Measurements from ENCODE around the gene MPPED1.

Gene MPPED1

DNA sequence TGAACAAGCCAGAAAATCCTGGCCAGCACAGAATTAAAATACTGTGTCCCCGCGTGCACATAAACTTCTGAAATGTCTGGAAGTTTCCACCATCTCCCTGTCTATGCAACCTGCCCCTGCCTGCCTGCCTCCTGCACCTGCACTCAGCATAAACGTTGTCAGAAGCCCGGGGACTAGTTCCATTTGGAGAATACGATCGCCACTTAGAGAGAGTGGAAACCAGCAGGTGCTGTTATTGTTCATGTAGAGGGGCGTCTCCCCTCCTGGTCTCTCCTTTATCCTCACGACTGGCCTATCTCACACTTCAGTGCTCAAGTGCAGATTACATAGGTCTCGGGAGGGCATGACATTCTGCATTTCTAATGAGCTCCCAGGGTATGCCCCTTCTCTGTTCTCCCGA, 35.6 kb downstream of the MPPED1 start:
- H3K27ac Mint-ChIP-seq: no peak overlapping the region
- no peaks in the 10 kb centered on the region for H3K4me1 Mint-ChIP-seq
- DNase-seq: no peak
- CTCF ChIA-PET: no interaction called here
- no peaks in the 10 kb centered on the region for H3K9me3 Mint-ChIP-seq
- peaks cover 5% of the 10 kb centered on the region for H3K27me3 Mint-ChIP-seq
- no peak overlapping the region for H3K4me3 Mint-ChIP-seq
- H3K36me3 Mint-ChIP-seq: no peaks in the 10 kb centered on the region

DNA sequence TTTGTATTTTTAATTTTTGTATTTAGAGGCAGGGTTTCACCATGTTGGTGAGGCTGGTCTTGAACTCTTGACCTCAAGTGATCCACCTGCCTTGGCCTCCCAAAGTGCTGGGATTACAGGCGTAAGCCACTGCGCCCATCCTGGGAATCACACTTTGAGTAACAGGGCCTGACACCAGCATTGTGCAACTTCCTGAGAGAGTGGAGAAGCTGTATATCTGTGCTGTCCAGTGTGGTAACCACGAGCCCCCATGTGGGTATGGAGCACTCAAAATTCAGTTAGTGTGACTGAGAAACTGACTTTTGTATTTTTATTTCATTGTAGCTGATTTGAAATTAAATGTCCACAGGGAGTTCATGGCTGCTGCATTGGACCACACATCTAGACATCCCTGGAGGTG, 36.2 kb downstream of the MPPED1 start:
- H3K36me3 Mint-ChIP-seq: no peaks in the 10 kb centered on the region
- no peaks in the 10 kb centered on the region for H3K9me3 Mint-ChIP-seq
- no peak for DNase-seq
- H3K27ac Mint-ChIP-seq: no peak overlapping the region
- peaks cover 5% of the 10 kb centered on the region for H3K27me3 Mint-ChIP-seq
- CTCF ChIA-PET: no interaction called here
- no peak overlapping the region for H3K4me3 Mint-ChIP-seq
- H3K4me1 Mint-ChIP-seq: no peaks in the 10 kb centered on the region

DNA sequence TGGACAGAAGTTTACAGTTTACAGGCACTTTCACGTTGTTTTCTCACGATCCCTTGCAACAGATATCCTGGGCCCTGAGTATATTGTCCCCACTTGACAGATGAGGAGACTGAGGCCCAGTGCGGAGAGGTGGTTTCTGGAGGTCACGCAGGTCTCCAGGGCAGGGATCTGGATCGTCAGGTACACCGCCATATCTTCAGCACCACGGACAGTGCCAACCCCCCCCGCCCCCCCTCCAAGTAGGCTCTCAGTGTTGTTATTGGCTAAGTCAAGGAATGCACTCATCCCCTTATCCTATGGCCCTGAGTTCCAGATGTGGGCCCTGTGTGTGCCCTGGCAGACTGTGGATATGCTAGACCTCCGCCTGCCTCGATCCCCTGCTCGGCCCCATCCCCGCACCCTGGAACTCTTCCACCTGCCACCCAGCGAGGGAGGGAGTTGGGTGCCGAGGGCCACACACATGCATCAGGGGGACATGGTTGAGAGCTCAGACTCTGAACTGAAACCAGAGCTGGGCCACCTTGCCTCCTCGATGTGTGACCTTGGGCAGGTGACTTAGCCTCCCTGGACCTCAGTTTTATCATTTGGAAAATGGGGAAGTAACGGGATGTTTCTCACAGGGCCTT, 37.5 kb downstream of the MPPED1 start:
- no peak for DNase-seq
- no peaks in the 10 kb centered on the region for H3K9me3 Mint-ChIP-seq
- CTCF ChIA-PET: no interaction called here
- no peaks in the 10 kb centered on the region for H3K27me3 Mint-ChIP-seq
- no peaks in the 10 kb centered on the region for H3K36me3 Mint-ChIP-seq
- H3K4me1 Mint-ChIP-seq: no peaks in the 10 kb centered on the region
- H3K4me3 Mint-ChIP-seq: no peak overlapping the region
- no peak overlapping the region for H3K27ac Mint-ChIP-seq

DNA sequence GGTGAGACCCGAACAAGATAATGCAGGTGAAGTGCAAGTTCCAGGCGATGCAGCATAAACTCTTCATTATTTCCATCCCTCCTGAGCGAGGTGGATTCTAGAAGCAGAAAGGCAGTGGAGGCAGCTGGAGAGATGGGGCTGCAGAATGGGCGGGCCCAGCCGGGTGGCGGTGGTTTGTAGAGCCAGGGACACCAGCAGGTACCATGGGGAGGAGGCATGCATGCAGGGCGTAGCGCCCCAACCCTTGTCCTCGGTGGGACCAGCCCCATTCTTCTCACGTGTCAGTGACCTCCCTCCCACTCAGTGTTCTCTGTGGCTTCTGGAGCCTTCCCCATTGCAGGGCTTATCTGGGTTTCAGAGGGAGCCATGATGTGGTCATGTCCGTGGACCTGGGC, 38.0 kb downstream of the MPPED1 start:
- H3K27ac Mint-ChIP-seq: no peak overlapping the region
- no peaks in the 10 kb centered on the region for H3K9me3 Mint-ChIP-seq
- DNase-seq: no peak
- no peaks in the 10 kb centered on the region for H3K27me3 Mint-ChIP-seq
- H3K4me1 Mint-ChIP-seq: no peaks in the 10 kb centered on the region
- no peak overlapping the region for H3K4me3 Mint-ChIP-seq
- H3K36me3 Mint-ChIP-seq: no peaks in the 10 kb centered on the region
- CTCF ChIA-PET: no interaction called here

- no peak overlapping the region for H3K27ac Mint-ChIP-seq
- H3K4me3 Mint-ChIP-seq: no peak overlapping the region
- DNase-seq: no peak
- no peaks in the 10 kb centered on the region for H3K4me1 Mint-ChIP-seq
- no peaks in the 10 kb centered on the region for H3K9me3 Mint-ChIP-seq
- H3K36me3 Mint-ChIP-seq: no peaks in the 10 kb centered on the region
- CTCF ChIA-PET: no interaction called here
- peaks cover 4% of the 10 kb centered on the region for H3K27me3 Mint-ChIP-seq
Observed at GRCh38 chr22:43451371-43452050, 39.7 kb downstream of the MPPED1 start.

DNA sequence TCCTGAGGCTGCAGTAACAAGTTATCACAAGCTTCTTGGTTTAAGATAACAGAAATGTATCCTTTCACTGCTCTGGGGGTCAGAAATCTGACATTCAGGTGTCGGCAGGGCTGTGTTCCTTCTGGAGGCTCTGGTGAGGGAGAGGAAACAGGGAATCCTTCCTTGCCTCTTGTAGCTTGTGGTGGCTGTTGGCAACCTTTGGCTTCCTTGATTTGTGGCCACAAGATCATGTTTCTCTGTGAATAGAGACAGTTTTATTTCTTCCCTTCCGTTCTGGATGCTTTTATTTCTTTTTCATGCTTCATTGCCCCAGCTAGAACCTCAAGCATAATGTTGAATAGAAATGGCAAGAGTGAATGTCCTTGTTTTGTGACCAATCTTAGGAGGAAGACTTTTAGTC, 44.0 kb downstream of the MPPED1 start:
- Mint-ChIP-seq H3K27me3 (peaks cover 4% of the 10 kb centered on the region), H3K4me1 (no peaks in the 10 kb centered on the region), H3K9me3 (no peaks in the 10 kb centered on the region), H3K27ac (no peak overlapping the region), H3K36me3 (no peaks in the 10 kb centered on the region), H3K4me3 (no peak overlapping the region)
- CTCF ChIA-PET: no interaction called here
- no peak for DNase-seq

GRCh38 chr22:43457002-43457401, 45.2 kb downstream of the MPPED1 start:
- DNase-seq: no peak
- no peak overlapping the region for H3K4me3 Mint-ChIP-seq
- no peaks in the 10 kb centered on the region for H3K4me1 Mint-ChIP-seq
- peaks cover 4% of the 10 kb centered on the region for H3K27me3 Mint-ChIP-seq
- no peaks in the 10 kb centered on the region for H3K36me3 Mint-ChIP-seq
- H3K27ac Mint-ChIP-seq: no peak overlapping the region
- CTCF ChIA-PET: no interaction called here
- H3K9me3 Mint-ChIP-seq: no peaks in the 10 kb centered on the region

- CTCF ChIA-PET: no interaction called here
- Mint-ChIP-seq H3K4me3 (no peak overlapping the region), H3K4me1 (no peaks in the 10 kb centered on the region), H3K36me3 (no peaks in the 10 kb centered on the region), H3K9me3 (no peaks in the 10 kb centered on the region), H3K27ac (no peak overlapping the region), H3K27me3 (peaks cover 22% of the 10 kb centered on the region)
- DNase-seq: no peak
Observed at GRCh38 chr22:43462701-43463100, 50.9 kb downstream of the MPPED1 start.

DNA sequence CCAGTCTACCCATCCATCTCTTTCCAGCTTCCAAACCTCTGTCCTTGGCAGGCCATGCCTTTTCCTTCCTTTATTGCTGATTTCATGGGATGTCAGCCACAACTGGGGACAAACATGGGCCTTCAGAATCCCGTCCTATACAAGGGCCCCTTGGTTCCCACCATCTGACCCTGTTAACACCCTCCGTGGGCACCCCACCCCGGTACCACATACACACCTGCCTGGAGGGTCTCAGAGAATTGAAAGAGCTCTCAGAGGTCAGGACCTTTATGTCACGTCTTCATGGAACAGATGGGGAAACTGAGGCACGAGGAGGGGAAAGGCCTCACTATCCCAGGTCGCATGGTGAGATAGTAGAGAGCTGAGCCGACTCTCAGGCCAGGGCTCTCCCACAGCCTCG, 53.0 kb downstream of the MPPED1 start:
- peaks cover 22% of the 10 kb centered on the region for H3K27me3 Mint-ChIP-seq
- no peak overlapping the region for H3K27ac Mint-ChIP-seq
- no peaks in the 10 kb centered on the region for H3K4me1 Mint-ChIP-seq
- no peaks in the 10 kb centered on the region for H3K9me3 Mint-ChIP-seq
- DNase-seq: no peak
- CTCF ChIA-PET: no interaction called here
- no peak overlapping the region for H3K4me3 Mint-ChIP-seq
- no peaks in the 10 kb centered on the region for H3K36me3 Mint-ChIP-seq

DNA sequence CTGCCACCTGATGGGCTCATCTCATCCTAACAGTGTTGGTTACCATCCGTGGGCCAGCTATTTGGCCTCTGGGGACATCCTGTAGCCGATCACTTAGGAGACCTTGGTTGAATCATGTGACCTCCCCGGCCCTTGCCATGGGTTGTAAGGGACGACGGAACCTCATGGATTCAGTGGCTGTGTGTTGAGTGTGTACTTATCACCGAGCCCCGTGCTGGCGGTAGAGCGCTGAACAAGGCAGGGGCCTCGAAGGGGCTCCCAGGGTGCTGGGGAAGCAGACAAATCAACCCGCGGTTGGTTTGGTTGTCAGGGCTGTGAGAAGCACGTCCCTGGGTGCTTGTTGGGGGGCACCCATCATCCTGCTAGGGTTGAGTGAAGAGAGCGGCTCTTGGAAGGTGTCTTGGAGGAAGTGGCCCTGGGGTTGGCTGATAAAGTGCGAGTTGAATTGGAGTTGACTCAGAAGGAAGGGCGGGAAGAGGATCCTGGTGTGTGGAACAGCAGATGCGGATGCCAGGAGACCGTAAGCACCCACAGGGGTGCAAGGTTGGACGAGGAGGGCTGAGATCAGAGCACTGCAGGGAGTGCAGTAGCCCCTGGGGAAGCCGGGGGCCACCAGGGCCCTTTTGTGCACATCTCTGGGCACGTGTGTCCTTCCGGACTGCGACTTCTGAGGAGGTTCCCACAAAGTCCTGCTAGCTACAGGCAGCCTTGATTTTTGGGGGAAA, 53.6 kb downstream of the MPPED1 start:
- Mint-ChIP-seq H3K36me3 (no peaks in the 10 kb centered on the region), H3K4me3 (no peak overlapping the region), H3K27me3 (peaks cover 22% of the 10 kb centered on the region), H3K27ac (no peak overlapping the region), H3K9me3 (no peaks in the 10 kb centered on the region), H3K4me1 (no peaks in the 10 kb centered on the region)
- CTCF ChIA-PET: no interaction called here
- no peak for DNase-seq

DNA sequence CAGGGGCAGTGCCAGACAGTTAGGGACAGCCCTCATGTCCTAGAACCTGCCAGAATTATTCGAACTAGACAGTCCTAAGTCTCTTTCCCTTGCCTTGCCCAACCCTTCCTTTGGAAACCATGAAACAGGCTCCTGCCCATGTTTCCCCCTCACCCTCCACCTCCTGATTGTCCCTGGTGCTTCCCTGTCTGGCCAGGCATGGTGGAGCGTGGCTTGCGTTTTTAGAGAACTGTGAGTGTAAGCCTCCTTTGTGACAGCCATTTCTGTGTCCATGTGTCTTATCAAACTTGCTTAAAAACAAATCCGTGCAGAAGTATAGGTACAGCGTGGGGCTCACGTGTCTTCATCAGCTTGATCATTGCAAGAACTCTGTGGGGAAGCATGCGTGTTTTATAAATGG, 54.9 kb downstream of the MPPED1 start:
- peaks cover 28% of the 10 kb centered on the region for H3K27me3 Mint-ChIP-seq
- H3K4me3 Mint-ChIP-seq: no peak overlapping the region
- CTCF ChIA-PET: no interaction called here
- H3K9me3 Mint-ChIP-seq: no peaks in the 10 kb centered on the region
- no peak for DNase-seq
- no peaks in the 10 kb centered on the region for H3K36me3 Mint-ChIP-seq
- H3K4me1 Mint-ChIP-seq: no peaks in the 10 kb centered on the region
- no peak overlapping the region for H3K27ac Mint-ChIP-seq

DNA sequence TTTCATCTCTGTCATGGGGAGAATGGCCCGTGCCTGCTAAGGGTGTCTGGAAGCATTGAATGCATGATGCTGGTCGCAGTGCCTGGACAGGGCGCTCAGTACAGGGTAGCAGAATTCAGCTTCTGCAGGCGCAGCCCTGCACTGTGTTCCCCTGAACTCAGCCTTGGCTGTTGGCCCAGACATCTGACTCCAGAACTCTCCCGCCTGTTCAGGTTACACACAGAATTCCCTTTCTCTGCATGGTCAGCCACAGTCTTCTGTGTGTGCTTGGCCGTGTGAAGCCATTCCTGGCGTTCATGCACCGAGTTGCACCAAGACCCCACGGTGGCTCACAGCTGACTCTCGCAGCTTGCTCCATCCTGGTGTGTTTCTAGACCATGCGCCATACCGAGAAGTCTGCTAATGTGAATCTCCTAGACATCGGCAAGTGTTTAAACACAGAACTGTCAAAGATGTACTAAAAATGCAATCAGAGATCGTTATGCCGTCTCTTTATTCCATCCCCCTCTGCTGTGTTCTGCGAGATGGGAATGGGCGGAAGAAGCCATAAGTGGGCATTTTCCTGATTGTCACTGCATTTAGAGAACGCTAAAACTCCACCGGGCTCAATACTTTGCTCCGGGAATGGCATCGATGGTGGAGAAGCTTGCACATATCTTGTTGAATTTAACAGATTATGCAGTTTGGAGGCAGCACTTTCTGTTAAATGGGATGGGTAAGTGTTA, 55.6 kb downstream of the MPPED1 start:
- no peaks in the 10 kb centered on the region for H3K36me3 Mint-ChIP-seq
- no peak for DNase-seq
- no peak overlapping the region for H3K4me3 Mint-ChIP-seq
- H3K27ac Mint-ChIP-seq: no peak overlapping the region
- H3K27me3 Mint-ChIP-seq: peaks cover 28% of the 10 kb centered on the region
- H3K9me3 Mint-ChIP-seq: no peaks in the 10 kb centered on the region
- CTCF ChIA-PET: no interaction called here
- no peaks in the 10 kb centered on the region for H3K4me1 Mint-ChIP-seq

DNA sequence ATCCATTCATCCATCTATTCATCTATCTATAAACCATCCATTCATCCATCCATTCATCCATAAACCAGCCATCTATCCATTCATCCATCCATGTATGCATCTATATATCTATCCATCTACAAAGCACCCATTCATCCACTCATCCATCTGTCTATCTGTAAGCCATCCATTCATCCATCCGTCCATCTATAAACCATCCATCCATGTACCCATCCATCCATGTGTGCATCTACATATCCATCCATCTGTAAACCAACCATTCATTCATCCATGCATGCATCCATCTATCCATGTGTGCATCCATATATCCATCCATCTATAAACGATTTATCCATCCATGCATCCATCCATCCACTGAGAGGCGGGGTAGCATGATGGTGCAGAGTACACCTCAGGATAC, 58.4 kb downstream of the MPPED1 start:
- Mint-ChIP-seq H3K9me3 (no peaks in the 10 kb centered on the region), H3K4me1 (no peaks in the 10 kb centered on the region), H3K4me3 (no peak overlapping the region), H3K27ac (no peak overlapping the region), H3K27me3 (peaks cover 23% of the 10 kb centered on the region), H3K36me3 (no peaks in the 10 kb centered on the region)
- CTCF ChIA-PET: no interaction called here
- DNase-seq: no peak

- H3K9me3 Mint-ChIP-seq: no peaks in the 10 kb centered on the region
- no peak overlapping the region for H3K27ac Mint-ChIP-seq
- H3K36me3 Mint-ChIP-seq: no peaks in the 10 kb centered on the region
- no peak overlapping the region for H3K4me3 Mint-ChIP-seq
- H3K4me1 Mint-ChIP-seq: no peaks in the 10 kb centered on the region
- H3K27me3 Mint-ChIP-seq: peaks cover 19% of the 10 kb centered on the region
- CTCF ChIA-PET: no interaction called here
- DNase-seq: no peak
Observed at GRCh38 chr22:43470941-43471585, 59.2 kb downstream of the MPPED1 start.
